HEK293 (cell line): ENCODE results near the gene CEP104.

ENCODE experiments used
- GLIS2 ChIP-seq: fragments of 450-650 bp; formaldehyde crosslinking; IDR thresholded peaks from 2 replicates; pipeline ENCODE4 v1.5.1; 2016; ENCODE audit warnings: missing biosample characterization, missing genetic modification characterization
- ZNF138 ChIP-seq: fragments of 450-650 bp; formaldehyde crosslinking; IDR thresholded peaks from 2 replicates; pipeline ENCODE4 v1.5.1; 2016; ENCODE audit warnings: missing biosample characterization, missing genetic modification characterization, borderline replicate concordance
- ZNF239 ChIP-seq: fragments of 450-650 bp; formaldehyde crosslinking; IDR thresholded peaks from 2 replicates; pipeline ENCODE4 v1.5.1; 2016; ENCODE audit warnings: missing biosample characterization, missing genetic modification characterization
- ZNF274 ChIP-seq, 2 experiments: fragments of 200-500 bp in 1 of 2; fragments of 450-650 bp in 1 of 2; sonication (Bioruptor generic) in 1 of 2; formaldehyde crosslinking in 1 of 2; IDR thresholded peaks; 2 replicates each; pipeline versions ENCODE4 v1.5.1 to v1.6.1; 2014 to 2016; ENCODE audit warnings: borderline replicate concordance in 1 of 2, inconsistent platforms in 1 of 2, low read length in 1 of 2, missing biosample characterization in 1 of 2, missing genetic modification characterization in 1 of 2
- ZNF324 ChIP-seq: fragments of 450-650 bp; formaldehyde crosslinking; IDR thresholded peaks from 2 replicates; pipeline ENCODE4 v1.5.1; 2016; ENCODE audit warnings: missing biosample characterization, missing genetic modification characterization
- ZNF521 ChIP-seq: fragments of 450-650 bp; formaldehyde crosslinking; IDR thresholded peaks from 2 replicates; pipeline ENCODE4 v1.5.1; 2017; ENCODE audit warnings: missing biosample characterization, mild to moderate bottlenecking, missing genetic modification characterization
- ZNF677 ChIP-seq: fragments of 450-650 bp; IDR thresholded peaks from 2 replicates; pipeline ENCODE4 v1.5.0; 2018; ENCODE audit warnings: missing biosample characterization, mild to moderate bottlenecking, missing genetic modification characterization, moderate library complexity
- ZNF785 ChIP-seq: fragments of 450-650 bp; formaldehyde crosslinking; IDR thresholded peaks from 2 replicates; pipeline ENCODE4 v1.5.1; 2016; ENCODE audit warnings: missing biosample characterization, missing genetic modification characterization
- TF ChIP-seq, protein P1 (sequence below): fragments of 450-650 bp; formaldehyde crosslinking; IDR thresholded peaks from 2 replicates; pipeline ENCODE4 v1.5.1; 2016; ENCODE audit warnings: missing biosample characterization, missing genetic modification characterization
- TF ChIP-seq, protein P2 (sequence below): fragments of 450-650 bp; formaldehyde crosslinking; IDR thresholded peaks from 2 replicates; pipeline ENCODE4 v1.5.1; 2016; ENCODE audit warnings: missing biosample characterization, missing genetic modification characterization
- TF ChIP-seq, protein P3 (sequence below): fragments of 450-650 bp; formaldehyde crosslinking; IDR thresholded peaks from 2 replicates; pipeline ENCODE4 v1.5.1; 2016; ENCODE audit warnings: missing biosample characterization, missing genetic modification characterization, low read depth

DNA sequence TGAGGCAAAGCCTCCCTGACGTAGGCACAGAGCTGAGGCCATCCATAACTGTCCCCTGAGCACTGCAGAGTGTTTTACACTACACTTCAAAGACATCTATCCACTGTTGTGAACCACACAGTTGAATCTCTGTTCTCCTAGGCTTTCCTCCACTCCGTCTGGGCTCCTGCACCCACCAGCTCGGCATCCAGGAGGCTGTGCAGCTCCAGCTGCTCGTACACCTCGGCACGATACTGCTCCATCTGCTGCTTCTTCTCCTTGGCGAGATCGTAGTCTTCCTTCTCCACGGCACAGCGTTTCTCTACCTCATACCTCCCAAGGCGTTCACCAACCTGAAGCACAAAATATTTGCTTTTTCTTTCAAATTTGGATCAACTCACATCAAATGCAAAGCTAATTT, 18.2 kb downstream of the CEP104 start:
- TF ChIP-seq ZNF521 (tag by site-specific recombination) (no peak), ZNF785 (tag by site-specific recombination) (no peak), ZNF274 (IDR thresholded peaks at IDR 0.05; ENCODE audit: low read length) (no peak), ZNF274 (tag by site-specific recombination; IDR thresholded peaks at IDR 0.05; ENCODE audit: borderline replicate concordance) (no peak), ZNF324 (tag by site-specific recombination) (no peak), ZNF677 (no peak), ZNF239 (tag by site-specific recombination) (no peak), GLIS2 (tag by site-specific recombination) (no peak), ZNF138 (tag by site-specific recombination) (no peak)
- TF ChIP-seq, protein P1, sequence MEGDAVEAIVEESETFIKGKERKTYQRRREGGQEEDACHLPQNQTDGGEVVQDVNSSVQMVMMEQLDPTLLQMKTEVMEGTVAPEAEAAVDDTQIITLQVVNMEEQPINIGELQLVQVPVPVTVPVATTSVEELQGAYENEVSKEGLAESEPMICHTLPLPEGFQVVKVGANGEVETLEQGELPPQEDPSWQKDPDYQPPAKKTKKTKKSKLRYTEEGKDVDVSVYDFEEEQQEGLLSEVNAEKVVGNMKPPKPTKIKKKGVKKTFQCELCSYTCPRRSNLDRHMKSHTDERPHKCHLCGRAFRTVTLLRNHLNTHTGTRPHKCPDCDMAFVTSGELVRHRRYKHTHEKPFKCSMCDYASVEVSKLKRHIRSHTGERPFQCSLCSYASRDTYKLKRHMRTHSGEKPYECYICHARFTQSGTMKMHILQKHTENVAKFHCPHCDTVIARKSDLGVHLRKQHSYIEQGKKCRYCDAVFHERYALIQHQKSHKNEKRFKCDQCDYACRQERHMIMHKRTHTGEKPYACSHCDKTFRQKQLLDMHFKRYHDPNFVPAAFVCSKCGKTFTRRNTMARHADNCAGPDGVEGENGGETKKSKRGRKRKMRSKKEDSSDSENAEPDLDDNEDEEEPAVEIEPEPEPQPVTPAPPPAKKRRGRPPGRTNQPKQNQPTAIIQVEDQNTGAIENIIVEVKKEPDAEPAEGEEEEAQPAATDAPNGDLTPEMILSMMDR (tag by site-specific recombination), result no peak
- TF ChIP-seq, protein P2, sequence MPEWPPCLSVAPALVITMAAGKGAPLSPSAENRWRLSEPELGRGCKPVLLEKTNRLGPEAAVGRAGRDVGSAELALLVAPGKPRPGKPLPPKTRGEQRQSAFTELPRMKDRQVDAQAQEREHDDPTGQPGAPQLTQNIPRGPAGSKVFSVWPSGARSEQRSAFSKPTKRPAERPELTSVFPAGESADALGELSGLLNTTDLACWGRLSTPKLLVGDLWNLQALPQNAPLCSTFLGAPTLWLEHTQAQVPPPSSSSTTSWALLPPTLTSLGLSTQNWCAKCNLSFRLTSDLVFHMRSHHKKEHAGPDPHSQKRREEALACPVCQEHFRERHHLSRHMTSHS, result no peak
- TF ChIP-seq, protein P3, sequence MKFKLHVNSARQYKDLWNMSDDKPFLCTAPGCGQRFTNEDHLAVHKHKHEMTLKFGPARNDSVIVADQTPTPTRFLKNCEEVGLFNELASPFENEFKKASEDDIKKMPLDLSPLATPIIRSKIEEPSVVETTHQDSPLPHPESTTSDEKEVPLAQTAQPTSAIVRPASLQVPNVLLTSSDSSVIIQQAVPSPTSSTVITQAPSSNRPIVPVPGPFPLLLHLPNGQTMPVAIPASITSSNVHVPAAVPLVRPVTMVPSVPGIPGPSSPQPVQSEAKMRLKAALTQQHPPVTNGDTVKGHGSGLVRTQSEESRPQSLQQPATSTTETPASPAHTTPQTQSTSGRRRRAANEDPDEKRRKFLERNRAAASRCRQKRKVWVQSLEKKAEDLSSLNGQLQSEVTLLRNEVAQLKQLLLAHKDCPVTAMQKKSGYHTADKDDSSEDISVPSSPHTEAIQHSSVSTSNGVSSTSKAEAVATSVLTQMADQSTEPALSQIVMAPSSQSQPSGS (tag by site-specific recombination), result no peak
